ENCODE data around the gene PPP2R5D. TPM values are rescaled to one million over a fixed set of nuclear protein-coding genes. Genes with fewer than 3 reads are reported as not detected.

Gene PPP2R5D
- total RNA-seq, 4 donors from 2014 or later: 35.1 to 51.9 (median 41.6) TPM

DNA sequence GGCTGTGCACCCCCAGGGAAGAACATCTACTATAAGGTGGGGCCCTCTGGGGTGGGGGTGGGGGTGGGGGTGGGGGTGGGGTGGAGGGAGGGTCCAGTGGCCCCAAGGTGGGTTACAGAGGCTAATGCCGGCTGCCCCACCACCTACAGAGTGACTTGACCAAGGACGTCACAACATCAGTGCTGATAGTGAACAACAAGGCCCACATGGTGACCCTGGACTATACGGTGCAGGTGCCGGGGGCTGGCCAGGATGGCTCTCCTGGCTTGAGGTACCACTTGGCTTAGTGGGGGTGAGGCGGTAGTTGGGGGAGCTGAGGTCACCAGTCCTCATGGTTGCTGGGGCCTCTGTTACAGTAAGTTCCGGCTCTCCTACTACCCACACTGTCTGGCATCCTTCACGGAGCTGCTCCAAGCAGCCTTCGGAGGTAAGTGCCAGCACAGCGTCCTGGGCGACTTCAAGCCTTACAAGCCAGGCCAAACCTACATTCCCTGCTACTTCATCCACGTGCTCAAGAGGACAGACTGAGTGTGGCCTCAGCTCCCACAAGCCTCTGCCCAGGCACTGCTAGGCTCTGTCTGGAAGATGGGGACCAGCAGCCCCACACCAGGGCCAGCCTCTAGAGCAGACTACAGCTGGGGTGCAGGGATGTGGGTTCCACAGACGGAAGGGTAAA, 21.1 kb upstream of the PPP2R5D start:
- WGBS: 79% methylated on average over 7 of the region's 12 CpGs
- Histone ChIP-seq H3K4me1 (peaks cover 16% of the 10 kb centered on the region), H3K36me3 (peaks cover 44% of the 10 kb centered on the region), H3K4me3 (no peak overlapping the region), H3K9me3 (no peaks in the 10 kb centered on the region), H3K27me3 (no peaks in the 10 kb centered on the region), H3K27ac (no peak overlapping the region)
- no peak for TF ChIP-seq POLR2AphosphoS5 (IDR thresholded peaks at IDR 0.05)
- TF ChIP-seq, protein P1, sequence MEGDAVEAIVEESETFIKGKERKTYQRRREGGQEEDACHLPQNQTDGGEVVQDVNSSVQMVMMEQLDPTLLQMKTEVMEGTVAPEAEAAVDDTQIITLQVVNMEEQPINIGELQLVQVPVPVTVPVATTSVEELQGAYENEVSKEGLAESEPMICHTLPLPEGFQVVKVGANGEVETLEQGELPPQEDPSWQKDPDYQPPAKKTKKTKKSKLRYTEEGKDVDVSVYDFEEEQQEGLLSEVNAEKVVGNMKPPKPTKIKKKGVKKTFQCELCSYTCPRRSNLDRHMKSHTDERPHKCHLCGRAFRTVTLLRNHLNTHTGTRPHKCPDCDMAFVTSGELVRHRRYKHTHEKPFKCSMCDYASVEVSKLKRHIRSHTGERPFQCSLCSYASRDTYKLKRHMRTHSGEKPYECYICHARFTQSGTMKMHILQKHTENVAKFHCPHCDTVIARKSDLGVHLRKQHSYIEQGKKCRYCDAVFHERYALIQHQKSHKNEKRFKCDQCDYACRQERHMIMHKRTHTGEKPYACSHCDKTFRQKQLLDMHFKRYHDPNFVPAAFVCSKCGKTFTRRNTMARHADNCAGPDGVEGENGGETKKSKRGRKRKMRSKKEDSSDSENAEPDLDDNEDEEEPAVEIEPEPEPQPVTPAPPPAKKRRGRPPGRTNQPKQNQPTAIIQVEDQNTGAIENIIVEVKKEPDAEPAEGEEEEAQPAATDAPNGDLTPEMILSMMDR (IDR thresholded peaks at IDR 0.05): no peak
- TF ChIP-seq POLR2A (IDR thresholded peaks at IDR 0.05): no peak
- no peak for TF ChIP-seq EP300 (IDR thresholded peaks at IDR 0.05)
- peak in 1 of 2 donors; percentile 51 for DNase-seq (ENCODE audit: low spot score in 2 of 2)

DNA sequence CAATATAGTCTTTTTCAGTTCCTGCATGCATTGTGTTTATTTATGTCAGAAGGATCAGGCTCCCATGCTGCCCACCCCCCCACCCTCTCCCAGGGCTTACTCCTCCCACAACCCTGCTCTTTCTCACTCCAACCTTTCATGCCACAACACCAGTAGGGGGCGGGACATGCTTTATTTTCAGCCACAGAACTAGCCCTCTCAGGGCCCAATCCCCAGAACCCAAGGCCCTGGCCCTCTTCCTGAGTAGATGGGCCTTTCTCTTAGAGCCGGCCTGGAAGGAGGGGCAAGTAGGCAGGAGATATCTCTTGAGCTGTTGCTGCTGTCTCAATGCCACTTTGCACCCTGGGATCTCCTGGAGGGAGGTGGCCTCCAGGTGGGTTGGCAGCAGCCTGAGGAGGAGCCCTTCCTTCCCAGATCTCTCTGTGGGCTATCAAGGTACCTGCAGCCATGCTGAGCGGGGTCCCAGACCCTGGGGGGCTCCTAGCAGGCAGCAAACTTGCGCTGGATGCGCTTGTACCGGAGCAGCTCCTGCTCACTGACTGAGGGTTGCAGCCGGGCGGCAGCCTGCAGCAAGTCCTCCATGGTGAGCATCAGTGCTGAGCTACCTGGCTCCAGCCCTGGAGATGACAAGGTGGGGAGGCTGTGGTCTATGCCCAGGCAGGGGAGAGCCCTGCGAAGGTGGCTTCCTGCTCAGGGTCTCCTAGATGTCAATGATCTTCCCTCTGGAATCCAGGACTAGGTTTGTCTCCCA, 20.3 kb upstream of the PPP2R5D start:
- Histone ChIP-seq H3K27ac (no peak overlapping the region), H3K4me1 (peaks cover 16% of the 10 kb centered on the region), H3K27me3 (no peaks in the 10 kb centered on the region), H3K36me3 (peaks cover 51% of the 10 kb centered on the region), H3K4me3 (no peak overlapping the region), H3K9me3 (no peaks in the 10 kb centered on the region)
- 71% methylated on average over 4 of the region's 9 CpGs for WGBS
- no peak for DNase-seq (ENCODE audit: low spot score in 2 of 2)
- TF ChIP-seq, protein P1 (IDR thresholded peaks at IDR 0.05): no peak
- TF ChIP-seq POLR2AphosphoS5 (IDR thresholded peaks at IDR 0.05): no peak
- TF ChIP-seq EP300 (IDR thresholded peaks at IDR 0.05): no peak
- TF ChIP-seq POLR2A (IDR thresholded peaks at IDR 0.05): no peak

DNA sequence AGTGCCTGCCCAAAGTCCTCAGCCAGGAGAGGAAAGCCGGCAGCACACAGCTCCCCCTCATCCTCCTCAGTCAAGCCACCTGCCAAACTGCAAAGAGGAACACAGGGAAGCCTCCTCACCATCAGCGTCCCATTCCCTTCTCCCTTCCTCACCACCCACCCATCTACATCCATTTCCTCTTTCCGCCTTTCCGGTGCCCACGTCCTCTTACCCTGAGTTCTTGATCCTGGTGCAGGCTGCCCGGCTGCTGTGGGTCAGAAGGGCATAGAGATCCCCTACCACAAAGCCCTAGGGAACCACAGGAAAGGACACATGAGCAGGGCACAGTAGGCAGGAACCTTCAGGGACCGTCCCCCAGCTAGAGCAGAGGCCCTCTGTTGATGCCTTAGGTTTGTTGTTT, 17.8 kb upstream of the PPP2R5D start:
- TF ChIP-seq POLR2A (IDR thresholded peaks at IDR 0.05) (no peak), EP300 (IDR thresholded peaks at IDR 0.05) (no peak), POLR2AphosphoS5 (IDR thresholded peaks at IDR 0.05) (no peak)
- TF ChIP-seq, protein P1 (IDR thresholded peaks at IDR 0.05): no peak
- WGBS: 93% methylated on average over 7 of the region's 7 CpGs
- DNase-seq (ENCODE audit: low spot score in 2 of 2): no peak
- no peaks in the 10 kb centered on the region for H3K9me3 ChIP-seq
- peaks cover 51% of the 10 kb centered on the region for H3K36me3 ChIP-seq
- H3K4me1 ChIP-seq: no peaks in the 10 kb centered on the region
- H3K27ac ChIP-seq: no peak overlapping the region
- no peaks in the 10 kb centered on the region for H3K27me3 ChIP-seq
- no peak overlapping the region for H3K4me3 ChIP-seq

DNA sequence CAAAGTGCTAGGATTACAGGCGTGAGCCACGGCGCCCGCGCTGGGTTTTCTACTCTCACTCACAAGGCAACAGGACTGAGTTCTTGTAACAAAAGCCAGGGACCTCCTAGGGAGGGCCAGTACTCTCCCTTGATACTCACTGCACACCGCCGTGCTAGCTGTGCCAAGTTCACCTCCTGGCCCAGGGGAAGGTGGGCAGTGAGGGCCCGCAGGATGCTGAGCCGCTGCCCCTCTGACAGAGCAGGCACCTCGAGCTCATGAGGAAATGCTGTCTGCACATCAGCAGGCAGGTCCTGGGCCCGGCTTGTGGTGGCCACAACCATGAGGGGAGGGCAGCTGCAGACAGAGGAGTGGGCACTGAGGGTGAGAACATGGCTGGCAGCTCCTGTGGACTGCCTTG, 17.1 kb upstream of the PPP2R5D start:
- peaks cover 51% of the 10 kb centered on the region for H3K36me3 ChIP-seq
- no peak for TF ChIP-seq POLR2AphosphoS5 (IDR thresholded peaks at IDR 0.05)
- TF ChIP-seq EP300 (IDR thresholded peaks at IDR 0.05): no peak
- TF ChIP-seq POLR2A (IDR thresholded peaks at IDR 0.05): no peak
- TF ChIP-seq, protein P1 (IDR thresholded peaks at IDR 0.05): no peak
- 93% methylated on average over 6 of the region's 11 CpGs for WGBS

DNA sequence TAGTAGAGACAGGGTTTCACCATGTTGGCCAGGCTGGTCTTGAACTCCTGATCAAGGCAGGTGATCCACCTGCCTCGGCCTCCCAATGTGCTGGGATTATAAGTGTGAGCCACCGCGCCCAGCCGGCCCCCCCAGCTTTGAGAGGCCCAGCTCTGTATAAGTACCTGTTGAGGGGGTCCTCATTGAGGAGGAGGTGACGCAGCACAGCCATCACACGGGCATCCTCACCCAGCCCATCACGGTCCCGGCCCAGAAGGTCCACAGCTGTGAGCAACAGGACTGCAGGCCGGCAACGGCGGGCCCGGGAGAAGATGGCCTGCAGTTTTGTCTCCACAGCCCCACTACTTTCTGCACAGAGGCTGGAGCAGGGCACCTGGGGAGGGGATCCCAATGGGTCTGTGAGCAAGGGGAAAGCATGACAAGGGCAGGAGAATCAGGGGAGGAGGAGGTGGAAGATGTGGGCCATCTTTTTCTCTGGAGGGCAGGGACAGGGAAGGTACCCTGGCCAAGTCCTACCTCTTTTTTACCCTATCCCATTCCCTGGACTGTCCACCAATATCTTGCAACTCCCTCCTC, 16.2 kb upstream of the PPP2R5D start:
- Histone ChIP-seq H3K4me1 (no peaks in the 10 kb centered on the region), H3K4me3 (no peak overlapping the region), H3K9me3 (no peaks in the 10 kb centered on the region), H3K27me3 (no peaks in the 10 kb centered on the region), H3K27ac (no peak overlapping the region), H3K36me3 (peaks cover 51% of the 10 kb centered on the region)
- no peak for DNase-seq (ENCODE audit: low spot score in 2 of 2)
- TF ChIP-seq POLR2AphosphoS5 (IDR thresholded peaks at IDR 0.05): no peak
- no peak for TF ChIP-seq POLR2A (IDR thresholded peaks at IDR 0.05)
- TF ChIP-seq, protein P1 (IDR thresholded peaks at IDR 0.05): no peak
- TF ChIP-seq EP300 (IDR thresholded peaks at IDR 0.05): no peak
- WGBS: 94% methylated on average over 8 of the region's 12 CpGs

More for the DNA sequence above, 17.1 kb upstream of the PPP2R5D start:
- Histone ChIP-seq H3K27me3 (no peaks in the 10 kb centered on the region), H3K4me1 (no peaks in the 10 kb centered on the region), H3K4me3 (no peak overlapping the region), H3K9me3 (no peaks in the 10 kb centered on the region), H3K27ac (no peak overlapping the region)
- no peak for DNase-seq (ENCODE audit: low spot score in 2 of 2)
